Cardiac fibroblast (primary cell): ENCODE data around the gene SLC22A16.

ENCODE experiments used
- DNase-seq, 2 donors: peaks; one replicate each; pipeline versions ENCODE4 v3.0.0 to v3.0.0-alpha.2; 2010; ENCODE audit warnings: low read depth in 2 of 2
- H3K4me3 ChIP-seq, 2 donors: replicated peaks in 1 of 2; 1 replicate in 1 of 2; 2 replicates in 1 of 2; pipeline ENCODE4 v1.5.1; 2011; ENCODE audit warnings: low read depth in 2 of 2, low read length in 2 of 2, mild to moderate bottlenecking in 2 of 2, moderate library complexity in 1 of 2
- TF ChIP-seq, protein P1 (sequence below): IDR thresholded peaks from one replicate; pipeline ENCODE4 v1.5.1; 2011; ENCODE audit warnings: low read depth, mild to moderate bottlenecking, low read length, inconsistent platforms

Gene SLC22A16

DNA sequence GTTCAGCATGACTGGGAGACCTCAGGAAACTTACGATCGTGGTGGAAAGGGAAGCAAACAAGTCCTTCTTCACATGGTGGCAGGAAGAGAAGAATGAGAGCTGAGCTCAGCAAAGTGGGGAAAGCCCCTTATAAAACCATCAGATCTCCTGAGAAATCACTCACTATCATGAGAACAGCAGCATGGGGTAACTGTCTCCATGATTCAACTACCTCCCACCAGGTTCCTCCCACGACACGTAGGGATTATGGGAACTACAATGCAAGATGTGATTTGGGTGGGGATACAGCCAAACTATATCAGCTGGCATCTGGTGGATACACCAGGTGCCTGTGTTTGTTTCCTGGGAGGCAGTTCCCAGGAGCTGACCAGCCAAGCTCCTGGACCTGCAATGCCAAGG, 65.9 kb downstream of the SLC22A16 start:
- H3K4me3 ChIP-seq = no peak overlapping the region
- TF ChIP-seq, protein P1, sequence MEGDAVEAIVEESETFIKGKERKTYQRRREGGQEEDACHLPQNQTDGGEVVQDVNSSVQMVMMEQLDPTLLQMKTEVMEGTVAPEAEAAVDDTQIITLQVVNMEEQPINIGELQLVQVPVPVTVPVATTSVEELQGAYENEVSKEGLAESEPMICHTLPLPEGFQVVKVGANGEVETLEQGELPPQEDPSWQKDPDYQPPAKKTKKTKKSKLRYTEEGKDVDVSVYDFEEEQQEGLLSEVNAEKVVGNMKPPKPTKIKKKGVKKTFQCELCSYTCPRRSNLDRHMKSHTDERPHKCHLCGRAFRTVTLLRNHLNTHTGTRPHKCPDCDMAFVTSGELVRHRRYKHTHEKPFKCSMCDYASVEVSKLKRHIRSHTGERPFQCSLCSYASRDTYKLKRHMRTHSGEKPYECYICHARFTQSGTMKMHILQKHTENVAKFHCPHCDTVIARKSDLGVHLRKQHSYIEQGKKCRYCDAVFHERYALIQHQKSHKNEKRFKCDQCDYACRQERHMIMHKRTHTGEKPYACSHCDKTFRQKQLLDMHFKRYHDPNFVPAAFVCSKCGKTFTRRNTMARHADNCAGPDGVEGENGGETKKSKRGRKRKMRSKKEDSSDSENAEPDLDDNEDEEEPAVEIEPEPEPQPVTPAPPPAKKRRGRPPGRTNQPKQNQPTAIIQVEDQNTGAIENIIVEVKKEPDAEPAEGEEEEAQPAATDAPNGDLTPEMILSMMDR = no peak
- DNase-seq = no peak

DNA sequence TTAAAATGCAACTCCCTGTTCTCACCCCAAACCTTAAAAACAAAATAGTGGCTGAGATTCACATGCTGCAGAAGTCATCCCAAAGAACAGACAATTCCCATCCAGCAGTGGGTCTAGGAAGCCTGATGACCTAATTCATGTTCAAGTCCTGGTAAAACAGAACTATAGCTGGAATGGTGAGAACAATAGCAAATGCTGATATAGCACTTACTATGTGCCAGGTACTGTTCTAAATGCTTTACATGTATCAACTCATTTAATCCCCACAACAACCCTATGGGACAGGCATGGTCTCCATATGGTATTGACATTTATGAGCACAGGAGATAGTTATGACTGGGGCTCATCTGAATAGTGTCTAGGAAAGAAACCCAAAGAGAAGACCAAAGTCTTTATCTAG, 66.6 kb downstream of the SLC22A16 start:
- H3K4me3 ChIP-seq = no peak overlapping the region
- TF ChIP-seq, protein P1 = no peak

DNA sequence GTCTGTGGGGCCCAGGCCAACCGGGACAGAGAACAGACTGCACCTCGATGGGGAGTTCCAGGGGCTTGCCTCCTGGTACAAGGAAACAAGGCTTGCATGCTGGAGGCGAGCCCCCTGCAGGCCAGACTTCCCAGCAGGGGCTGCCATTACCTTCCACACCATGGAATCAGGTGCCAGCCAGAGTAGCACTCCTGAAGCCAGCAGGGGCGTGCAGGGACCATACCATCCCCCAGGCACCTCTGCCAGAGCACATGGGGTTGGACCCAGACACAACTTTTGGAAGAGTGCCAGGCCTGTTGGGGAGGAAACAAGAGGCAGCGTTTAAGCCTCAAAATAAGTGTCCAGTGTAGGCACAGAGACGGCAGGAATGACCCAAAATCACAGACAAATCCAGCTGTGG, 67.5 kb downstream of the SLC22A16 start:
- DNase-seq = no peak
- H3K4me3 ChIP-seq = no peak overlapping the region
- TF ChIP-seq, protein P1 = no peak

More for the DNA sequence above, 66.6 kb downstream of the SLC22A16 start:
- DNase-seq = no peak

DNA sequence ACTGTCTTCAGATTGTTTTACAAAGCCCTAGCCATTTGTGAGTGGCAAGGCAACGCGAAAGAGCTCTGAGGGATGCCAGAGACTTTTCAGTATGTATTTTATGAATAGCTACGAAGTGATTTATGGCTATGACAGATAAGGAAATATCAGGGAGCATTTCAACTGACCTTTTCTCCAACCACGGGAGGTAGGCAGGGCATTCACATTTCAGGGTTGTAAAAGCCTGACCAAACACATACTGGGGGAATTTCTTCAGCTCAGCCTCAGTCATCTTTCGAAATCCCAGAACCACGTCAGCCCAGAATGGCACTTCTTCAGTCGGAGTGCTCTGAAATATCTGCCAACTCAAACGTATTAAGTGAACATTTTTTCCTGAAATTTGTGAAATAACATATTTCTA, 71.8 kb downstream of the SLC22A16 start:
- peak in 1 of 2 donors; percentile 44 for DNase-seq
- TF ChIP-seq, protein P1 = no peak
- H3K4me3 ChIP-seq = no peak overlapping the region

DNA sequence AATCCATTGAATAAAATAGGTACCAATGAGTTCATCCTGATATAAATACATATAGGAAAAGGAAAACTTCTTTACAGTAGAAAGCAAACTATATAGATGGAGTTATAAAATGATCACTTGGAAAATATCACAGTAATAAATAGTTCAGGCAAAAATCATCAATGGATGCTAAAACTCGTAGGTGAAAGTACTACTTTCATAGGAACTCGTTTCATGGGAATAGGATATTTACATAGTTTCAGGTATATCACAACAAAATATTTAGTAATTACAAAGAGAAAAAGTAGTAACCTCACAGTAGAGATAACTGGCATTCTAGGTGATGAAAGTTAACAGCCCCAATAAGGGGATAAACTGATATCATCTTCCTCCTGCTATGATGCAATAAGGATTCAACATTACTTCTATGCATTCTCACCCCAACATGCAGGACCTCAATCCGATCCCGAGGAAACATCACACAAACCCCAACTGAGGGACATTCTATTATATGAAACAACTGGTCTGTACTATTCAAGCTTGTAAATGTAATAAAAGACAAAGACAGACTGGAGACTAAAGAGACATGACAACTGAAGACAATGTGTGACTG, 74.7 kb downstream of the SLC22A16 start:
- TF ChIP-seq, protein P1 = no peak
- DNase-seq = no peak
- no peak overlapping the region for H3K4me3 ChIP-seq

DNA sequence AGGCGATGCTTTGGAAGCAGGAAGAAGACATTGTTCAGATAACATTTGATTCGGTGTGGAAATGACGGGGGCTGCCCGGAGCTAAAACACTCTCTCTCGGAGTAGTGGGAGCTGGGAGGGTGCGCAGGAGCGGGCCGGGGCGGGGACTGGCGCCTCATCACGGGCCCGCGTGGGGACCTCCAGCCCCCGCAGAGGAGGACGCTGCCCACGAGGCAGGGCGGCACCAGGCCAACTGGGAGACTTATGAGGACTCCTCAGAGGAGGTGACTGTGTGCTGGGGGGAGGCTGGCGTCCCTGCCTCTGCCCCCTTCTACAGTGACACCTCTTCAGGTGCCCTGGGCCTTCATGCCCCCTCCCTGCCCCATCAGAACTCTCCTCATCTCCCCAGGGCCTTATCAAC, 76.2 kb downstream of the SLC22A16 start:
- DNase-seq = no peak
- peak overlapping the region; percentile 30 to 46 for H3K4me3 ChIP-seq
- TF ChIP-seq, protein P1 = no peak
